Measurements from ENCODE around the gene MAP2. TPM values are rescaled to one million over a fixed set of nuclear protein-coding genes. Genes with fewer than 3 reads are reported as not detected.

MAP2 gene
- total RNA-seq, 1 experiment from 2014 or later = 7.6 TPM

DNA sequence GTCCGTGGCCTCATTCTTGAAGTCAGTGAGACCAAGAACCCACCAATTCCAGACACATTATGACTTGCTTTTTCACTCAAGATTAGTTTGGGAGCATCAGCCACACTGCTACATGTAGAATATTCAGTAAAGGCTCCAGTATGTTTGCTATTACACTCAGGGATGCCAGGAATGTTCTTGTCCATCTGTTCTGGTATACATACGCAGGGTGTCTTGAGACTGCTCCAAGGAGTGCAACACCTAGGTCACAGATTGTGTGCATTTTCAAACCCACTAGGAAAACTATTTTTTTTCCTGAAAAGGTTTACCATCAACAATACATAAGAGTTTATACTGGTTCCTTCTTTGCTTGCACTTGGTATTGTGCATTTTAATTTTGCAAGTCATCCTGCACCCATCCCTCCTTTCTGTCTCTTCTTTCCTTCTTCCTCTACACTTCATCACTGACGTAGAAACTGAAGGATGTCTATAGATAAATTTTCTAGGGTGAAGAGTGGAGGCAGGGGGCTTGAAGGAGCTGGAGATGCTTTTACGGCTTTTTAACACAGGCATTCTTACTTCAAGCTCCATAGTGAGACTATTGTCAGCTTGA, 35.3 kb upstream of the MAP2 start (continued):
- TF ChIP-seq, protein P1, sequence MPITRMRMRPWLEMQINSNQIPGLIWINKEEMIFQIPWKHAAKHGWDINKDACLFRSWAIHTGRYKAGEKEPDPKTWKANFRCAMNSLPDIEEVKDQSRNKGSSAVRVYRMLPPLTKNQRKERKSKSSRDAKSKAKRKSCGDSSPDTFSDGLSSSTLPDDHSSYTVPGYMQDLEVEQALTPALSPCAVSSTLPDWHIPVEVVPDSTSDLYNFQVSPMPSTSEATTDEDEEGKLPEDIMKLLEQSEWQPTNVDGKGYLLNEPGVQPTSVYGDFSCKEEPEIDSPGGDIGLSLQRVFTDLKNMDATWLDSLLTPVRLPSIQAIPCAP (CRISPR knock-in tag; IDR thresholded peaks at IDR 0.05) = no peak
- TF ChIP-seq, protein P2, sequence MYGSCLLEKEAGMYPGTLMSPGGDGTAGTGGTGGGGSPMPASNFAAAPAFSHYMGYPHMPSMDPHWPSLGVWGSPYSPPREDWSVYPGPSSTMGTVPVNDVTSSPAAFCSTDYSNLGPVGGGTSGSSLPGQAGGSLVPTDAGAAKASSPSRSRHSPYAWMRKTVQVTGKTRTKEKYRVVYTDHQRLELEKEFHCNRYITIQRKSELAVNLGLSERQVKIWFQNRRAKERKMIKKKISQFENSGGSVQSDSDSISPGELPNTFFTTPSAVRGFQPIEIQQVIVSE (CRISPR knock-in tag; IDR thresholded peaks at IDR 0.05; ENCODE audit: borderline replicate concordance) = no peak

DNA sequence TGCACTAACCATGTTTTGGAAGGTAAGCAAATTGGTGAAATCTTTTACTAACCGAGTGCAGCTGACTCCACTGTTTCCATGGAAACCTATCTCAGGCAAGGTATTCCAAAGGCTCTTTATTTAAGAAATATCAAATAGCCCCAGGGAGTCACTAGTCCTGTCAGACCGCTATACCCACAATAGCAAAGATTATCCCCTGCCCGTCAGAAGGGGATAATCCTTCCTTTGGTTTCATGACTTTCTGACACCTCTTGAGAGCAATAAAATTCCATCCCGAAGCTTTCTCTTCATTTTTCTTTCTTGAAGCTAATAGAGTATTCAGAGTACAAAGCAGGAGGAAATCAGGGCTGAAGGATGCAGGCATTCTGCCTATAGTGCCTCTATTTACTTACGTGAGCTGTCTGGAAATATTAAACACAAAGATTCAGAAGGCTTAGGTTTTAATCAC, 34.7 kb upstream of the MAP2 start:
- DNase-seq (ENCODE audit: low spot score) (no peak), ATAC-seq (no peak)
- ChIA-PET POLR2A (no interaction called here), CTCF (interaction anchor here (1.4 kb wide), 1 partner anchor 35 kb away, joined by 5 read pairs; the partner anchor contains the start of gene MAP2)
- TF ChIP-seq ETV6 (CRISPR knock-in tag; IDR thresholded peaks at IDR 0.05) (no peak), GTF2I (CRISPR knock-in tag; conservative IDR thresholded peaks at IDR 0.05) (no peak), ZNF671 (CRISPR knock-in tag; IDR thresholded peaks at IDR 0.05) (no peak), ESRRA (CRISPR knock-in tag; IDR thresholded peaks at IDR 0.05; ENCODE audit: borderline replicate concordance) (no peak), PRRX2 (CRISPR knock-in tag; IDR thresholded peaks at IDR 0.05) (no peak), JAZF1 (CRISPR knock-in tag; IDR thresholded peaks at IDR 0.05) (no peak), ZBTB21 (CRISPR knock-in tag; IDR thresholded peaks at IDR 0.05; ENCODE audit: borderline replicate concordance) (no peak)
- TF ChIP-seq, protein P3, sequence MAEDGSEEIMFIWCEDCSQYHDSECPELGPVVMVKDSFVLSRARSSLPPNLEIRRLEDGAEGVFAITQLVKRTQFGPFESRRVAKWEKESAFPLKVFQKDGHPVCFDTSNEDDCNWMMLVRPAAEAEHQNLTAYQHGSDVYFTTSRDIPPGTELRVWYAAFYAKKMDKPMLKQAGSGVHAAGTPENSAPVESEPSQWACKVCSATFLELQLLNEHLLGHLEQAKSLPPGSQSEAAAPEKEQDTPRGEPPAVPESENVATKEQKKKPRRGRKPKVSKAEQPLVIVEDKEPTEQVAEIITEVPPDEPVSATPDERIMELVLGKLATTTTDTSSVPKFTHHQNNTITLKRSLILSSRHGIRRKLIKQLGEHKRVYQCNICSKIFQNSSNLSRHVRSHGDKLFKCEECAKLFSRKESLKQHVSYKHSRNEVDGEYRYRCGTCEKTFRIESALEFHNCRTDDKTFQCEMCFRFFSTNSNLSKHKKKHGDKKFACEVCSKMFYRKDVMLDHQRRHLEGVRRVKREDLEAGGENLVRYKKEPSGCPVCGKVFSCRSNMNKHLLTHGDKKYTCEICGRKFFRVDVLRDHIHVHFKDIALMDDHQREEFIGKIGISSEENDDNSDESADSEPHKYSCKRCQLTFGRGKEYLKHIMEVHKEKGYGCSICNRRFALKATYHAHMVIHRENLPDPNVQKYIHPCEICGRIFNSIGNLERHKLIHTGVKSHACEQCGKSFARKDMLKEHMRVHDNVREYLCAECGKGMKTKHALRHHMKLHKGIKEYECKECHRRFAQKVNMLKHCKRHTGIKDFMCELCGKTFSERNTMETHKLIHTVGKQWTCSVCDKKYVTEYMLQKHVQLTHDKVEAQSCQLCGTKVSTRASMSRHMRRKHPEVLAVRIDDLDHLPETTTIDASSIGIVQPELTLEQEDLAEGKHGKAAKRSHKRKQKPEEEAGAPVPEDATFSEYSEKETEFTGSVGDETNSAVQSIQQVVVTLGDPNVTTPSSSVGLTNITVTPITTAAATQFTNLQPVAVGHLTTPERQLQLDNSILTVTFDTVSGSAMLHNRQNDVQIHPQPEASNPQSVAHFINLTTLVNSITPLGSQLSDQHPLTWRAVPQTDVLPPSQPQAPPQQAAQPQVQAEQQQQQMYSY (CRISPR knock-in tag; IDR thresholded peaks at IDR 0.05) = no peak
- TF ChIP-seq, protein P1 (CRISPR knock-in tag; IDR thresholded peaks at IDR 0.05) = no peak
- TF ChIP-seq, protein P4, sequence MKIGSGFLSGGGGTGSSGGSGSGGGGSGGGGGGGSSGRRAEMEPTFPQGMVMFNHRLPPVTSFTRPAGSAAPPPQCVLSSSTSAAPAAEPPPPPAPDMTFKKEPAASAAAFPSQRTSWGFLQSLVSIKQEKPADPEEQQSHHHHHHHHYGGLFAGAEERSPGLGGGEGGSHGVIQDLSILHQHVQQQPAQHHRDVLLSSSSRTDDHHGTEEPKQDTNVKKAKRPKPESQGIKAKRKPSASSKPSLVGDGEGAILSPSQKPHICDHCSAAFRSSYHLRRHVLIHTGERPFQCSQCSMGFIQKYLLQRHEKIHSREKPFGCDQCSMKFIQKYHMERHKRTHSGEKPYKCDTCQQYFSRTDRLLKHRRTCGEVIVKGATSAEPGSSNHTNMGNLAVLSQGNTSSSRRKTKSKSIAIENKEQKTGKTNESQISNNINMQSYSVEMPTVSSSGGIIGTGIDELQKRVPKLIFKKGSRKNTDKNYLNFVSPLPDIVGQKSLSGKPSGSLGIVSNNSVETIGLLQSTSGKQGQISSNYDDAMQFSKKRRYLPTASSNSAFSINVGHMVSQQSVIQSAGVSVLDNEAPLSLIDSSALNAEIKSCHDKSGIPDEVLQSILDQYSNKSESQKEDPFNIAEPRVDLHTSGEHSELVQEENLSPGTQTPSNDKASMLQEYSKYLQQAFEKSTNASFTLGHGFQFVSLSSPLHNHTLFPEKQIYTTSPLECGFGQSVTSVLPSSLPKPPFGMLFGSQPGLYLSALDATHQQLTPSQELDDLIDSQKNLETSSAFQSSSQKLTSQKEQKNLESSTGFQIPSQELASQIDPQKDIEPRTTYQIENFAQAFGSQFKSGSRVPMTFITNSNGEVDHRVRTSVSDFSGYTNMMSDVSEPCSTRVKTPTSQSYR (CRISPR knock-in tag; IDR thresholded peaks at IDR 0.05) = no peak
- TF ChIP-seq, protein P5, sequence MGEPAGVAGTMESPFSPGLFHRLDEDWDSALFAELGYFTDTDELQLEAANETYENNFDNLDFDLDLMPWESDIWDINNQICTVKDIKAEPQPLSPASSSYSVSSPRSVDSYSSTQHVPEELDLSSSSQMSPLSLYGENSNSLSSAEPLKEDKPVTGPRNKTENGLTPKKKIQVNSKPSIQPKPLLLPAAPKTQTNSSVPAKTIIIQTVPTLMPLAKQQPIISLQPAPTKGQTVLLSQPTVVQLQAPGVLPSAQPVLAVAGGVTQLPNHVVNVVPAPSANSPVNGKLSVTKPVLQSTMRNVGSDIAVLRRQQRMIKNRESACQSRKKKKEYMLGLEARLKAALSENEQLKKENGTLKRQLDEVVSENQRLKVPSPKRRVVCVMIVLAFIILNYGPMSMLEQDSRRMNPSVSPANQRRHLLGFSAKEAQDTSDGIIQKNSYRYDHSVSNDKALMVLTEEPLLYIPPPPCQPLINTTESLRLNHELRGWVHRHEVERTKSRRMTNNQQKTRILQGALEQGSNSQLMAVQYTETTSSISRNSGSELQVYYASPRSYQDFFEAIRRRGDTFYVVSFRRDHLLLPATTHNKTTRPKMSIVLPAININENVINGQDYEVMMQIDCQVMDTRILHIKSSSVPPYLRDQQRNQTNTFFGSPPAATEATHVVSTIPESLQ (CRISPR knock-in tag; IDR thresholded peaks at IDR 0.05) = no peak
- no peak overlapping the region for H3K27ac Mint-ChIP-seq
- peaks cover 7% of the 10 kb centered on the region; the same call in 1 of the 2 replicates for H3K9me3 Mint-ChIP-seq
- H3K4me3 Mint-ChIP-seq = no peak overlapping the region
- H3K27me3 Mint-ChIP-seq (ENCODE audit: low read depth) = no peaks in the 10 kb centered on the region
- H3K36me3 Mint-ChIP-seq = no peaks in the 10 kb centered on the region
- no peaks in the 10 kb centered on the region for H3K4me1 Mint-ChIP-seq
